Adrenal gland (tissue), 12 donors: ENCODE data around the gene CPT1B. TPM values are rescaled to one million over a fixed set of nuclear protein-coding genes. Genes with fewer than 3 reads are reported as not detected.

Experiments used
- DNase-seq, 7 donors: peaks; one replicate each; pipeline ENCODE4 v3.0.0-alpha.2; 2019 to 2020
- H3K27ac ChIP-seq, 5 donors: fragments of 200-600 bp; sonication (generic) in 4 of 5; 1 replicate in 3 of 5; 2 replicates in 2 of 5; pipeline versions ENCODE4 v1.5.1 to v1.8.0; 2016 to 2020; ENCODE audit warnings: mild to moderate bottlenecking in 1 of 5
- H3K27me3 ChIP-seq: fragments of 200-600 bp; 2 replicates; pipeline ENCODE4 v1.8.0; 2021
- H3K36me3 ChIP-seq, 2 donors: fragments of 200-600 bp; replicated peaks in 1 of 2; 1 replicate in 1 of 2; 2 replicates in 1 of 2; pipeline versions ENCODE4 v1.5.1 to v1.8.0; 2018 to 2022
- H3K4me1 ChIP-seq, 2 donors: fragments of 200-600 bp; replicated peaks in 1 of 2; 1 replicate in 1 of 2; 2 replicates in 1 of 2; pipeline versions ENCODE4 v1.5.1 to v1.8.0; 2018 to 2021
- H3K4me3 ChIP-seq, 4 donors: fragments of 200-600 bp; sonication (generic) in 3 of 4; one replicate each; pipeline ENCODE4 v1.5.1; 2016 to 2018
- H3K9me3 ChIP-seq, 3 donors: fragments of 200-600 bp; sonication (generic) in 1 of 3; replicated peaks in 1 of 3; 1 replicate in 2 of 3; 2 replicates in 1 of 3; pipeline versions ENCODE4 v1.5.1 to v1.8.0; 2016 to 2021
- POLR2A ChIP-seq, 2 donors: fragments of 450-650 bp; IDR thresholded peaks; one replicate each; pipeline ENCODE4 v1.6.1; 2017; ENCODE audit warnings: antibody characterized with exemption in 2 of 2, mild to moderate bottlenecking in 2 of 2, moderate library complexity in 1 of 2
- WGBS, 4 donors: extraction: QIAGEN DNeasy Blood & Tissue Kit in 2 of 4; methylation state at CpG; one replicate each; pipeline versions ENCODE4 v1.1.5 to v1.1.7; 2013 to 2017; 5-methylcytosine and 5-hydroxymethylcytosine counted together
- intact Hi-C, 2 donors: fragments of 100-400 bp; cut with DNase I; formaldehyde crosslinking; loops; one replicate each; pipeline versions ENCODE4 v1.14.1 to v1.15.0; 2022 to 2023
- polyA plus RNA-seq, 3 donors: library from polyadenylated mRNA; stranded (reverse); fragments of 200-250 nt in 2 of 3; fragments of 350-450 nt in 1 of 3; fragmentation: Illumina TruSeq in 1 of 3; extraction: RNeasy Lipid Tissue Mini Kit (QIAGEN cat#74804) in 1 of 3; gene quantifications; one replicate each; pipeline ENCODE4 v1.2.3, GENCODE V29; 2013 to 2014
- total RNA-seq, 9 donors: library from RNA; depleted of rRNA in 4 of 9; stranded (reverse); fragments of >200 nt in 4 of 9; fragments of 120-200 nt in 1 of 9; fragmentation: NEBNext Ultra II Directional in 1 of 9; extraction: Animal tissue kit (Norgen Biotek cat#: 25700) in 1 of 9; gene quantifications; one replicate each; pipeline versions ENCODE4 v1.1.0 to v1.2.4, GENCODE V29; 2013 to 2023
- TF ChIP-seq, protein P1 (sequence below), 6 experiments: fragments of 450-650 bp in 4 of 6; fragments of 200-600 bp in 2 of 6; sonication (generic) in 1 of 6; IDR thresholded peaks; 1 replicate in 5 of 6; 2 replicates in 1 of 6; pipeline versions ENCODE4 v1.5.1 to v1.8.0; 2016 to 2021; ENCODE audit warnings: antibody characterized with exemption in 6 of 6, mild to moderate bottlenecking in 2 of 6, moderate library complexity in 1 of 6
- donor health status: healthy with polysubstance abuse.
- donor health status: Bipolar disorder and iron deficiency.
- donor health status: DM: yes; HTN: yes; CAD: no.
- donor health status: DM: no; HTN: no; CAD: no.
- donor health status: DM: no; HTN: no; CAD: no.
- donor health status: DM: yes; HTN: yes; CAD: no.

The CPT1B gene
- total and polyA plus RNA-seq, 12 donors = 6.2 to 76.1 (median 16.5) TPM

DNA sequence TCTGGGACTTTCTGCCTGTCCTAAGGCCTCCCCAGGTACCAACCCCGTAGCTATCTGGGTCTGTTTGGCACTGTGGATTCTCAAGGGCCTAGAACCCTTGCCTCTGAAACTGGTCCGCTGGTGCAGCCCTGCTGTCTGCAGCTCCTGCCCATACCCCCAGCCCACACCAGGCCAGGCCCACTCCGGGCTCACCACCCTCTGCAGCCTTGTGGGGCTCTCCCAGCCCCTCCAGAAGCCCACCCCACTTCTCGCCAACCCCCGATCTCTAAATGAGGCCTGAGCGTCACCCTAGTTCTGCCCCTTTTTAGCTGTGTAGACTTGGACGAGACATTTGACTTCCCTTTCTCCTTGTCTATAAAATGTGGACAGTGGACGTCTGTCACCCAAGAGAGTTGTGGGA lies 27.8 kb downstream of the CPT1B start:
- 84 to 91% (median 86%) methylated on average over 7 to 8 of the region's 8 CpGs for WGBS, 4 donors
- H3K27me3 ChIP-seq = peaks cover 26% of the 10 kb centered on the region
- H3K9me3 ChIP-seq = no peaks in the 10 kb centered on the region
- DNase-seq = no peak
- TF ChIP-seq, protein P1, sequence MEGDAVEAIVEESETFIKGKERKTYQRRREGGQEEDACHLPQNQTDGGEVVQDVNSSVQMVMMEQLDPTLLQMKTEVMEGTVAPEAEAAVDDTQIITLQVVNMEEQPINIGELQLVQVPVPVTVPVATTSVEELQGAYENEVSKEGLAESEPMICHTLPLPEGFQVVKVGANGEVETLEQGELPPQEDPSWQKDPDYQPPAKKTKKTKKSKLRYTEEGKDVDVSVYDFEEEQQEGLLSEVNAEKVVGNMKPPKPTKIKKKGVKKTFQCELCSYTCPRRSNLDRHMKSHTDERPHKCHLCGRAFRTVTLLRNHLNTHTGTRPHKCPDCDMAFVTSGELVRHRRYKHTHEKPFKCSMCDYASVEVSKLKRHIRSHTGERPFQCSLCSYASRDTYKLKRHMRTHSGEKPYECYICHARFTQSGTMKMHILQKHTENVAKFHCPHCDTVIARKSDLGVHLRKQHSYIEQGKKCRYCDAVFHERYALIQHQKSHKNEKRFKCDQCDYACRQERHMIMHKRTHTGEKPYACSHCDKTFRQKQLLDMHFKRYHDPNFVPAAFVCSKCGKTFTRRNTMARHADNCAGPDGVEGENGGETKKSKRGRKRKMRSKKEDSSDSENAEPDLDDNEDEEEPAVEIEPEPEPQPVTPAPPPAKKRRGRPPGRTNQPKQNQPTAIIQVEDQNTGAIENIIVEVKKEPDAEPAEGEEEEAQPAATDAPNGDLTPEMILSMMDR (IDR thresholded peaks at IDR 0.05) = no peak
- TF ChIP-seq POLR2A (IDR thresholded peaks at IDR 0.05) = no peak
- no peaks in the 10 kb centered on the region for H3K36me3 ChIP-seq
- no peak overlapping the region for H3K27ac ChIP-seq
- no peak overlapping the region for H3K4me3 ChIP-seq
- no peaks in the 10 kb centered on the region for H3K4me1 ChIP-seq
- intact Hi-C loops = no loop called here

DNA sequence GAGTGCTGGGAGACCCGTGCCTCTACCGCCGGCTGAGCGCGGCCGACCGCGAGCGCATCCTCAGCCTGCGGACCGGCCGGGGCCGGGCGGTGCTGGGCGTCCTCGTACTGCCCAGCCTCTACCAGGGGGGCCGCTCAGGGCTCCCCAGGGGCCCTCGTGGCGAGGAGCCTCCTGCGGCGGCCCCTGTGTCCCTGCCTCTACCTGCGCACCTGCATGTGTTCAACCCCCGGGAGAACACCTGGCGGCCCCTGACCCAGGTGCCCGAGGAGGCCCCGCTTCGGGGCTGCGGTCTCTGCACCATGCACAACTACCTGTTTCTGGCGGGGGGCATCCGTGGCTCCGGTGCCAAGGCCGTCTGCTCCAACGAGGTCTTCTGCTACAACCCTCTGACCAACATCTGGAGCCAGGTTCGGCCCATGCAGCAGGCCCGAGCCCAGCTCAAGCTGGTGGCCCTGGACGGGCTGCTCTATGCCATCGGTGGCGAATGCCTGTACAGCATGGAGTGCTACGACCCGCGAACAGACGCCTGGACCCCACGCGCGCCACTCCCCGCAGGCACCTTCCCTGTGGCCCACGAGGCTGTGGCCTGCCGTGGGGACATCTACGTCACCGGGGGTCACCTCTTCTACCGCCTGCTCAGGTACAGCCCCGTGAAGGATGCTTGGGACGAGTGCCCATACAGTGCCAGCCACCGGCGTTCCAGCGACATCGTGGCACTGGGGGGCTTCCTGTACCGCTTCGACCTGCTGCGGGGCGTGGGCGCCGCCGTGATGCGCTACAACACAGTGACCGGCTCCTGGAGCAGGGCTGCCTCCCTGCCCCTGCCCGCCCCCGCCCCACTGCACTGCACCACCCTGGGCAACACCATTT lies 29.1 kb downstream of the CPT1B start:
- intact Hi-C loops = no loop called here
- 74 to 86% (median 79%) methylated on average over 16 to 68 of the region's 68 CpGs for WGBS, 4 donors
- H3K27ac ChIP-seq = no peak overlapping the region
- DNase-seq = no peak
- H3K36me3 ChIP-seq = no peaks in the 10 kb centered on the region
- H3K27me3 ChIP-seq = peaks cover 26% of the 10 kb centered on the region
- H3K4me1 ChIP-seq = peaks cover 0 to 4% of the 10 kb centered on the region in 2 donors
- no peaks in the 10 kb centered on the region for H3K9me3 ChIP-seq
- no peak for TF ChIP-seq POLR2A (IDR thresholded peaks at IDR 0.05)
- TF ChIP-seq, protein P1 (IDR thresholded peaks at IDR 0.05) = no peak
- H3K4me3 ChIP-seq = peak overlapping the region in 1 of 4 donors; percentile 23

DNA sequence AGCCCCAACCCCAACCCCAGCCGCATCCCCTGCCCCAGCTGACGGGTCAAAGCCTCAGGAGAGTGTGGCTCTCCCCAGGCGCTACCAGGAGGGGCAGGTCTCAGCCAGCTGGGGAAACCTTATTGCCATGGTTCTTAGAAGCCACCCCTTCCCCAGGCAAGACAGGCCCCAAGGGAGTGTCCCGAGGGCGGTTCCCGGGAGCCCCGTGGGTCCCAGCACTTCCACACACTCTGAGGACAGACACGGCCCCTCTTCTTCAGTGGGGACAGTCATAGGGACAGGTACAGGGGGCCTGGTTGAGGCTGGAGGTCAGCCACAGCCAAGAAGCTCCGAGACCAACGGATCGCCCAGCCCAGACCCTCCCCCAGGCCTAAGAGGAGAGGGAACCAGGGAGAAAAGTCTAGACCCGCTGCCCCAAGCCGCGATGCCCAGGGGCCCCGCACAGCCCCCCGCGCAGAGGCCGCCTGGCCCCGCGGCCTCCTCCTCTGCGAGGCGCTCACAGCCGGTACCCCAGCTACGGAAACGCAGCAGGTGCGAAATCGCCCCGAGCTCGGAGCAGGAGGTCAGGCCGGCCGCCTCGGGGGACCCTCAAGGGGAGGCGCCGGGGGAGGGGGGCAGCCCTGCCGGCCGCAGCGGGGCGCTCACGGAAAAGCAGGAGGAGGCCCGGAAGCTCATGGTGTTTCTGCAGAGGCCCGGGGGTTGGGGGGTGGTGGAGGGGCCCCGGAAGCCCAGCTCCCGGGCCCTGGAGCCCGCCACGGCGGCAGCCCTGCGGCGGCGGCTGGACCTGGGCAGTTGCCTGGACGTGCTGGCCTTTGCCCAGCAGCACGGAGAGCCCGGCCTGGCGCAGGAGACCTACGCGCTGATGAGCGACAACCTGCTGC lies 29.9 kb downstream of the CPT1B start:
- TF ChIP-seq, protein P1 (IDR thresholded peaks at IDR 0.05) = no peak
- no peak for TF ChIP-seq POLR2A (IDR thresholded peaks at IDR 0.05)
- Histone ChIP-seq H3K9me3 (no peaks in the 10 kb centered on the region), H3K27me3 (peaks cover 26% of the 10 kb centered on the region), H3K36me3 (no peaks in the 10 kb centered on the region), H3K4me1 (peaks cover 0 to 12% of the 10 kb centered on the region in 2 donors), H3K27ac (no peak overlapping the region), H3K4me3 (peak overlapping the region in 1 of 4 donors; percentile 23)
- 37 to 50% (median 41%) methylated on average over 10 to 56 of the region's 56 CpGs for WGBS, 4 donors
- DNase-seq = no peak
- intact Hi-C loops = no loop called here
